ENCODE measurements around the gene SPNS2. TPM values are rescaled to one million over a fixed set of nuclear protein-coding genes. Genes with fewer than 3 reads are reported as not detected.

Gene SPNS2
- total RNA-seq, 1 donor from 2014 or later = 12.2 TPM

GRCh38 chr17:4515501-4515900 is 16.8 kb downstream of the SPNS2 start:
- H3K27me3 Mint-ChIP-seq (ENCODE audit: low read depth) = no peaks in the 10 kb centered on the region
- H3K36me3 Mint-ChIP-seq = peaks cover 1% of the 10 kb centered on the region
- H3K9me3 Mint-ChIP-seq = no peaks in the 10 kb centered on the region
- peaks cover 46% of the 10 kb centered on the region for H3K4me1 Mint-ChIP-seq
- no peak overlapping the region for H3K4me3 Mint-ChIP-seq
- no peak for DNase-seq (ENCODE audit: low spot score in 2 of 2, unreplicated experiment in 2 of 2)
- H3K27ac Mint-ChIP-seq = peak overlapping the region; percentile 67
- TF ChIP-seq CTCF (IDR thresholded peaks at IDR 0.05; ENCODE audit: unreplicated experiment) = no peak

GRCh38 chr17:4516735-4517134 is 18.1 kb downstream of the SPNS2 start:
- H3K36me3 Mint-ChIP-seq = peaks cover 1% of the 10 kb centered on the region
- TF ChIP-seq CTCF (IDR thresholded peaks at IDR 0.05; ENCODE audit: unreplicated experiment) = no peak
- H3K27ac Mint-ChIP-seq = peak overlapping the region; percentile 64
- no peaks in the 10 kb centered on the region for H3K9me3 Mint-ChIP-seq
- H3K27me3 Mint-ChIP-seq (ENCODE audit: low read depth) = no peaks in the 10 kb centered on the region
- H3K4me1 Mint-ChIP-seq = peaks cover 55% of the 10 kb centered on the region
- DNase-seq (ENCODE audit: low spot score in 2 of 2, unreplicated experiment in 2 of 2) = no peak
- H3K4me3 Mint-ChIP-seq = no peak overlapping the region

GRCh38 chr17:4518901-4519300 is 20.2 kb downstream of the SPNS2 start:
- no peak for DNase-seq (ENCODE audit: low spot score in 2 of 2, unreplicated experiment in 2 of 2)
- Mint-ChIP-seq H3K9me3 (no peaks in the 10 kb centered on the region), H3K4me1 (peaks cover 56% of the 10 kb centered on the region), H3K4me3 (no peak overlapping the region), H3K36me3 (peaks cover 1% of the 10 kb centered on the region), H3K27ac (no peak overlapping the region), H3K27me3 (ENCODE audit: low read depth) (no peaks in the 10 kb centered on the region)
- TF ChIP-seq CTCF (IDR thresholded peaks at IDR 0.05; ENCODE audit: unreplicated experiment) = no peak

- Mint-ChIP-seq H3K4me1 (peaks cover 51% of the 10 kb centered on the region), H3K36me3 (peaks cover 1% of the 10 kb centered on the region), H3K27ac (peak overlapping the region; percentile 86), H3K4me3 (no peak overlapping the region), H3K27me3 (ENCODE audit: low read depth) (no peaks in the 10 kb centered on the region), H3K9me3 (no peaks in the 10 kb centered on the region)
- TF ChIP-seq CTCF (IDR thresholded peaks at IDR 0.05; ENCODE audit: unreplicated experiment) = no peak
- DNase-seq (ENCODE audit: low spot score in 2 of 2, unreplicated experiment in 2 of 2) = no peak
These were observed 20.7 kb downstream of the SPNS2 start for GRCh38 chr17:4519361-4519788.

GRCh38 chr17:4520060-4520893 is 21.6 kb downstream of the SPNS2 start:
- Mint-ChIP-seq H3K27ac (peak overlapping the region; percentile 97), H3K4me3 (peak overlapping the region; percentile 17), H3K27me3 (ENCODE audit: low read depth) (no peaks in the 10 kb centered on the region), H3K9me3 (no peaks in the 10 kb centered on the region), H3K4me1 (peaks cover 45% of the 10 kb centered on the region), H3K36me3 (peaks cover 1% of the 10 kb centered on the region)
- DNase-seq (ENCODE audit: low spot score in 2 of 2, unreplicated experiment in 2 of 2) = no peak
- TF ChIP-seq CTCF (IDR thresholded peaks at IDR 0.05; ENCODE audit: unreplicated experiment) = no peak
